K562 (cell line): Measurements from ENCODE around the gene PCNX2. TPM values are rescaled to one million over a fixed set of nuclear protein-coding genes. Genes with fewer than 3 reads are reported as not detected.

Experiments used
- CXXC5 ChIP-seq: fragments of 250-450 bp; sonication (Bioruptor Pico); IDR thresholded peaks from 2 replicates; pipeline ENCODE4 v1.8.0; 2022; ENCODE audit warnings: inconsistent platforms, mild to moderate bottlenecking, moderate library complexity
- DDX20 ChIP-seq: fragments of 450-650 bp; IDR thresholded peaks from 2 replicates; pipeline ENCODE4 v1.6.1; 2016; ENCODE audit warnings: missing genetic modification characterization, low read depth, mild to moderate bottlenecking, missing compliant biosample characterization, moderate library complexity
- ELF1 ChIP-seq: fragments of 200-800 bp; sonication (Bioruptor generic); IDR thresholded peaks from 2 replicates; pipeline ENCODE4 v1.6.1; 2016; ENCODE audit warnings: missing genetic modification characterization, missing compliant biosample characterization
- GATA2 ChIP-seq: sonication (generic); formaldehyde crosslinking; IDR thresholded peaks from 2 replicates; pipeline ENCODE4 v1.4.0; 2020; ENCODE audit warnings: mild to moderate bottlenecking, missing genetic modification reagents
- GTF2A2 ChIP-seq: IDR thresholded peaks from 2 replicates; pipeline ENCODE4 v1.6.1; 2016; ENCODE audit warnings: mild to moderate bottlenecking, missing genetic modification characterization, missing compliant biosample characterization
- GTF2F1 ChIP-seq: IDR thresholded peaks from 2 replicates; pipeline ENCODE4 v1.6.1; 2011; ENCODE audit warnings: low read depth, low read length, improper control_type of control experiment
- ILK ChIP-seq: fragments of 450-650 bp; IDR thresholded peaks from 2 replicates; pipeline ENCODE4 v1.6.1; 2016; ENCODE audit warnings: missing genetic modification characterization, low read depth, mild to moderate bottlenecking, missing compliant biosample characterization, moderate library complexity, borderline replicate concordance
- JUND ChIP-seq, 2 experiments: IDR thresholded peaks; 2 replicates in 1 of 2; 3 replicates in 1 of 2; pipeline ENCODE4 v1.6.1; 2011; ENCODE audit warnings: borderline replicate concordance in 2 of 2, low read depth in 2 of 2, low read length in 2 of 2, improper control_type of control experiment in 1 of 2, missing biosample characterization in 1 of 2, missing genetic modification characterization in 1 of 2, missing genetic modification reagents in 1 of 2
- STAT5B ChIP-seq: fragments of 250-450 bp; sonication (Bioruptor Pico); IDR thresholded peaks from 2 replicates; pipeline ENCODE4 v1.8.0; 2021; ENCODE audit warnings: mild to moderate bottlenecking, inconsistent platforms
- TCFL5 ChIP-seq: fragments of 250-450 bp; sonication (Bioruptor Pico); conservative IDR thresholded peaks from 2 replicates; pipeline ENCODE4 v1.6.1; 2021; ENCODE audit warnings: mild to moderate bottlenecking, moderate library complexity, matching md5 sums
- ZNF175 ChIP-seq: fragments of 200-800 bp; sonication (Bioruptor generic); IDR thresholded peaks from 2 replicates; pipeline ENCODE4 v1.6.1; 2016; ENCODE audit warnings: low read depth, mild to moderate bottlenecking, missing genetic modification characterization, missing compliant biosample characterization
- ZNF311 ChIP-seq: fragments of 250-450 bp; sonication (Bioruptor Pico); IDR thresholded peaks from 2 replicates; pipeline ENCODE4 v1.4.0; 2020; ENCODE audit warnings: mild to moderate bottlenecking, moderate library complexity
- ZNF76 ChIP-seq: fragments of 250-450 bp; sonication (Bioruptor Pico); IDR thresholded peaks from 2 replicates; pipeline ENCODE4 v1.4.0; 2020; ENCODE audit warnings: mild to moderate bottlenecking, moderate library complexity, borderline replicate concordance
- ZNF766 ChIP-seq: fragments of 200-800 bp; sonication (Bioruptor generic); conservative IDR thresholded peaks from 2 replicates; pipeline ENCODE4 v1.6.1; 2016; ENCODE audit warnings: missing genetic modification characterization, missing compliant biosample characterization
- polyA plus RNA-seq, 8 experiments: library from polyadenylated mRNA; depleted of rRNA in 4 of 8; stranded (reverse) in 5 of 8; unstranded in 3 of 8; fragments of >200 nt; fragmentation: Nextera tagmentation in 2 of 8; fragmentation: Illumina TruSeq in 1 of 8; extraction: Ambion mirVana in 2 of 8; extraction: Trizol in 1 of 8; gene quantifications; 2 replicates each; pipeline versions ENCODE4 v1.2.1 to v1.2.3, GENCODE V29; 2011 to 2014; ENCODE audit warnings: inconsistent platforms in 1 of 8, missing spikeins in 1 of 8
- total RNA-seq, 7 experiments: library from RNA; depleted of rRNA in 6 of 7; stranded (reverse); fragments of >200 nt in 6 of 7; fragmentation: Illumina TruSeq in 2 of 7; extraction: Trizol in 2 of 7; gene quantifications; 2 replicates each; pipeline versions ENCODE4 v1.2.1 to v1.2.3, GENCODE V29; 2011 to 2021; ENCODE audit warnings: low replicate concordance in 1 of 7
- TF ChIP-seq, protein P1 (sequence below): fragments of 450-650 bp; conservative IDR thresholded peaks from 2 replicates; pipeline ENCODE4 v1.6.1; 2016; ENCODE audit warnings: missing genetic modification characterization, low read depth, mild to moderate bottlenecking, control low read depth, missing compliant biosample characterization
- TF ChIP-seq, protein P2 (sequence below): fragments of 450-650 bp; IDR thresholded peaks from 2 replicates; pipeline ENCODE4 v1.6.1; 2016; ENCODE audit warnings: missing biosample characterization, missing genetic modification characterization
- TF ChIP-seq, protein P3 (sequence below), 3 experiments: fragments of 200-800 bp in 1 of 3; fragments of 250-450 bp in 1 of 3; fragments of 450-650 bp in 1 of 3; sonication (Bioruptor Pico) in 1 of 3; sonication (Bioruptor generic) in 1 of 3; formaldehyde crosslinking in 1 of 3; IDR thresholded peaks; 2 replicates each; pipeline versions ENCODE4 v1.6.1 to v1.8.0; 2016 to 2022; ENCODE audit warnings: mild to moderate bottlenecking in 2 of 3, missing genetic modification characterization in 2 of 3, missing compliant biosample characterization in 1 of 3, moderate library complexity in 1 of 3
- TF ChIP-seq, protein P4 (sequence below): fragments of 250-450 bp; sonication (Bioruptor Pico); IDR thresholded peaks from 2 replicates; pipeline ENCODE4 v1.5.0; 2021

The PCNX2 gene
- total and polyA plus RNA-seq, 9 of the 15 experiments (the other 6 are each of a cell fraction or from before 2014, with no cell fraction given), result 0.07 to 0.33 TPM; not detected in 7

DNA sequence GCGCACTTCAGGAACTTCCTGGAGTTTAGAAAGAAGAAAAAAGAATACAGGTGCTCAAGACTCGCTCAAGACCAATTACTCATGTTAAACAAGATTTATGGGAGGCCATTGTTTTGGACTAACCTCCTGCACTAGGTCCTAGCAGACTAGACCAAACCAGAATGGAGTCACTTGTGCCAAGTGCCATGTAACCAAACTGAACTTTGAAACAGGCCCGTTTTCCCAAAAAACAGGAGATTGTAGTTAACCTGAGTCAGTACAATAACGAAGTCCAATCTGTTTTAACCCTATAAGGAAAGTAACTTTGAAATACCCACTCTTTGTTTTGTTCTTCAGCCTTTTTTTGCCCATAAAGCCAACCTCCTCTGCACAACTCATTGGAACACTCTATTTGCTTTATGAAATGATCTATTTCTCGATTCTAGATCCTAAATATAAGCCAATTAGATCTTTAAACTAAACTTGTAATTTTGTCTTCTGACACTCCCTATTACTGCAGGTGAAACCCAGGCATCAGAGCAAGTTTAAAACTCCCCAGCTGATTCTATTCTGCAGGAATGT, 345.8 kb downstream of the PCNX2 start (continued):
- TF ChIP-seq ILK (tag), result peak; percentile 44; the same call in 1 of the 2 replicates
- TF ChIP-seq DDX20 (tag), result peak; percentile 86
- TF ChIP-seq, protein P1, sequence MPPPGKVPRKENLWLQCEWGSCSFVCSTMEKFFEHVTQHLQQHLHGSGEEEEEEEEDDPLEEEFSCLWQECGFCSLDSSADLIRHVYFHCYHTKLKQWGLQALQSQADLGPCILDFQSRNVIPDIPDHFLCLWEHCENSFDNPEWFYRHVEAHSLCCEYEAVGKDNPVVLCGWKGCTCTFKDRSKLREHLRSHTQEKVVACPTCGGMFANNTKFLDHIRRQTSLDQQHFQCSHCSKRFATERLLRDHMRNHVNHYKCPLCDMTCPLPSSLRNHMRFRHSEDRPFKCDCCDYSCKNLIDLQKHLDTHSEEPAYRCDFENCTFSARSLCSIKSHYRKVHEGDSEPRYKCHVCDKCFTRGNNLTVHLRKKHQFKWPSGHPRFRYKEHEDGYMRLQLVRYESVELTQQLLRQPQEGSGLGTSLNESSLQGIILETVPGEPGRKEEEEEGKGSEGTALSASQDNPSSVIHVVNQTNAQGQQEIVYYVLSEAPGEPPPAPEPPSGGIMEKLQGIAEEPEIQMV (tag), result peak; percentile 56; the same call in 1 of the 2 replicates
- TF ChIP-seq, protein P2, sequence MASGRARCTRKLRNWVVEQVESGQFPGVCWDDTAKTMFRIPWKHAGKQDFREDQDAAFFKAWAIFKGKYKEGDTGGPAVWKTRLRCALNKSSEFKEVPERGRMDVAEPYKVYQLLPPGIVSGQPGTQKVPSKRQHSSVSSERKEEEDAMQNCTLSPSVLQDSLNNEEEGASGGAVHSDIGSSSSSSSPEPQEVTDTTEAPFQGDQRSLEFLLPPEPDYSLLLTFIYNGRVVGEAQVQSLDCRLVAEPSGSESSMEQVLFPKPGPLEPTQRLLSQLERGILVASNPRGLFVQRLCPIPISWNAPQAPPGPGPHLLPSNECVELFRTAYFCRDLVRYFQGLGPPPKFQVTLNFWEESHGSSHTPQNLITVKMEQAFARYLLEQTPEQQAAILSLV (tag), result peak; percentile 53; the same call in 1 of the 2 replicates
- TF ChIP-seq, protein P3, sequence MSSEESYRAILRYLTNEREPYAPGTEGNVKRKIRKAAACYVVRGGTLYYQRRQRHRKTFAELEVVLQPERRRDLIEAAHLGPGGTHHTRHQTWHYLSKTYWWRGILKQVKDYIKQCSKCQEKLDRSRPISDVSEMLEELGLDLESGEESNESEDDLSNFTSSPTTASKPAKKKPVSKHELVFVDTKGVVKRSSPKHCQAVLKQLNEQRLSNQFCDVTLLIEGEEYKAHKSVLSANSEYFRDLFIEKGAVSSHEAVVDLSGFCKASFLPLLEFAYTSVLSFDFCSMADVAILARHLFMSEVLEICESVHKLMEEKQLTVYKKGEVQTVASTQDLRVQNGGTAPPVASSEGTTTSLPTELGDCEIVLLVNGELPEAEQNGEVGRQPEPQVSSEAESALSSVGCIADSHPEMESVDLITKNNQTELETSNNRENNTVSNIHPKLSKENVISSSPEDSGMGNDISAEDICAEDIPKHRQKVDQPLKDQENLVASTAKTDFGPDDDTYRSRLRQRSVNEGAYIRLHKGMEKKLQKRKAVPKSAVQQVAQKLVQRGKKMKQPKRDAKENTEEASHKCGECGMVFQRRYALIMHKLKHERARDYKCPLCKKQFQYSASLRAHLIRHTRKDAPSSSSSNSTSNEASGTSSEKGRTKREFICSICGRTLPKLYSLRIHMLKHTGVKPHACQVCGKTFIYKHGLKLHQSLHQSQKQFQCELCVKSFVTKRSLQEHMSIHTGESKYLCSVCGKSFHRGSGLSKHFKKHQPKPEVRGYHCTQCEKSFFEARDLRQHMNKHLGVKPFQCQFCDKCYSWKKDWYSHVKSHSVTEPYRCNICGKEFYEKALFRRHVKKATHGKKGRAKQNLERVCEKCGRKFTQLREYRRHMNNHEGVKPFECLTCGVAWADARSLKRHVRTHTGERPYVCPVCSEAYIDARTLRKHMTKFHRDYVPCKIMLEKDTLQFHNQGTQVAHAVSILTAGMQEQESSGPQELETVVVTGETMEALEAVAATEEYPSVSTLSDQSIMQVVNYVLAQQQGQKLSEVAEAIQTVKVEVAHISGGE (CRISPR knock-in tag; IDR thresholded peaks at IDR 0.05), result peak in 1 of 3 experiments; percentile 73; a peak in 2 of 6 replicates
- peak; percentile 85; the same call in 1 of the 2 replicates for TF ChIP-seq ZNF175 (CRISPR knock-in tag)
- 0 out of 2 replicates have a peak, but pooled peaks have one; percentile 1 for TF ChIP-seq ELF1
- TF ChIP-seq, protein P4, sequence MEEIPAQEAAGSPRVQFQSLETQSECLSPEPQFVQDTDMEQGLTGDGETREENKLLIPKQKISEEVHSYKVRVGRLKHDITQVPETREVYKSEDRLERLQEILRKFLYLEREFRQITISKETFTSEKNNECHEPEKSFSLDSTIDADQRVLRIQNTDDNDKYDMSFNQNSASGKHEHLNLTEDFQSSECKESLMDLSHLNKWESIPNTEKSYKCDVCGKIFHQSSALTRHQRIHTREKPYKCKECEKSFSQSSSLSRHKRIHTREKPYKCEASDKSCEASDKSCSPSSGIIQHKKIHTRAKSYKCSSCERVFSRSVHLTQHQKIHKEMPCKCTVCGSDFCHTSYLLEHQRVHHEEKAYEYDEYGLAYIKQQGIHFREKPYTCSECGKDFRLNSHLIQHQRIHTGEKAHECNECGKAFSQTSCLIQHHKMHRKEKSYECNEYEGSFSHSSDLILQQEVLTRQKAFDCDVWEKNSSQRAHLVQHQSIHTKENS (CRISPR knock-in tag), result no peak
- peak; percentile 92 for TF ChIP-seq ZNF311 (CRISPR knock-in tag)
- TF ChIP-seq ZNF76 (CRISPR knock-in tag), result peak; percentile 66; the same call in 1 of the 2 replicates
- peak; percentile 93 for TF ChIP-seq ZNF766 (CRISPR knock-in tag)
- no peak for TF ChIP-seq JUND (IDR thresholded peaks at IDR 0.05; ENCODE audit: borderline replicate concordance, low read depth, low read length)
- TF ChIP-seq JUND (tag; IDR thresholded peaks at IDR 0.05; ENCODE audit: borderline replicate concordance, low read depth, low read length), result no peak
- peak; percentile 81 for TF ChIP-seq GTF2A2 (tag)
- peak; percentile 87 for TF ChIP-seq TCFL5
- TF ChIP-seq GTF2F1, result no peak
- TF ChIP-seq CXXC5, result peak; percentile 43; the same call in 1 of the 2 replicates
- TF ChIP-seq GATA2 (CRISPR knock-in tag), result no peak
- 0 out of 2 replicates have a peak, but pooled peaks have one; percentile 29 for TF ChIP-seq STAT5B
